Gastroesophageal sphincter (tissue), 3 donors: ENCODE data around the gene SYNDIG1.

Experiments used
- CTCF ChIP-seq, 4 experiments: fragments of 200-600 bp in 2 of 4; fragments of 450-650 bp in 2 of 4; sonication (generic) in 1 of 4; IDR thresholded peaks; one replicate each; pipeline ENCODE4 v1.5.1; 2017 to 2019; ENCODE audit warnings: antibody characterized with exemption in 4 of 4, mild to moderate bottlenecking in 2 of 4, moderate library complexity in 2 of 4
- EP300 ChIP-seq: sonication (generic); formaldehyde crosslinking; IDR thresholded peaks from one replicate; pipeline ENCODE4 v1.6.1; 2017; ENCODE audit warnings: antibody characterized with exemption, mild to moderate bottlenecking
- POLR2A ChIP-seq, 2 donors: fragments of 450-650 bp; IDR thresholded peaks; one replicate each; pipeline ENCODE4 v1.6.1; 2017; ENCODE audit warnings: antibody characterized with exemption in 2 of 2, mild to moderate bottlenecking in 2 of 2, moderate library complexity in 1 of 2
- POLR2AphosphoS5 ChIP-seq: sonication (generic); formaldehyde crosslinking; IDR thresholded peaks from one replicate; pipeline ENCODE4 v1.6.1; 2017; ENCODE audit warnings: antibody characterized with exemption

GRCh38 chr20:24686156-24686555, 216.7 kb downstream of the SYNDIG1 start:
- TF ChIP-seq CTCF (IDR thresholded peaks at IDR 0.05) = no peak
- TF ChIP-seq POLR2A (IDR thresholded peaks at IDR 0.05) = no peak
- no peak for TF ChIP-seq POLR2AphosphoS5
- TF ChIP-seq EP300 = no peak
